Neural cell (in vitro differentiated cells): ENCODE results near the gene EXOC3L2.

Source experiments
- EP300 ChIP-seq: fragments of 450-650 bp; conservative IDR thresholded peaks from 2 replicates; pipeline ENCODE4 v1.6.1; 2014; ENCODE audit warnings: antibody characterized with exemption, mild to moderate bottlenecking, moderate library complexity; ENCODE audit not compliant: poor library complexity, severe bottlenecking
- EZH2 ChIP-seq: fragments of 200-600, 300-800 bp; shearing (Covaris generic), sonication (generic); IDR thresholded peaks from 2 replicates; pipeline ENCODE4 v1.6.1; 2014; ENCODE audit warnings: antibody characterized with exemption, low read length, borderline replicate concordance, mild to moderate bottlenecking; ENCODE audit not compliant: insufficient read depth, poor library complexity, severe bottlenecking
- MXI1 ChIP-seq: fragments of 450-650 bp; conservative IDR thresholded peaks from 2 replicates; pipeline ENCODE4 v1.6.1; 2014; ENCODE audit warnings: antibody characterized with exemption, mild to moderate bottlenecking; ENCODE audit not compliant: poor library complexity, severe bottlenecking
- POLR2AphosphoS5 ChIP-seq: IDR thresholded peaks from 2 replicates; pipeline ENCODE4 v1.6.1; 2012
- RAD21 ChIP-seq: fragments of 450-650 bp; conservative IDR thresholded peaks from 2 replicates; pipeline ENCODE4 v1.6.1; 2014; ENCODE audit warnings: antibody characterized with exemption, mild to moderate bottlenecking, moderate library complexity
- TAF1 ChIP-seq: IDR thresholded peaks from 2 replicates; pipeline ENCODE4 v1.6.1; 2012; ENCODE audit warnings: low read depth
- TF ChIP-seq, protein P1 (sequence below): fragments of 450-650 bp; IDR thresholded peaks from 2 replicates; pipeline ENCODE4 v1.5.1; 2014; ENCODE audit warnings: antibody characterized with exemption, mild to moderate bottlenecking, moderate library complexity; ENCODE audit not compliant: poor library complexity, severe bottlenecking
- TF ChIP-seq, protein P2 (sequence below): IDR thresholded peaks from 2 replicates; pipeline ENCODE4 v1.6.1; 2012; ENCODE audit warnings: borderline replicate concordance

DNA sequence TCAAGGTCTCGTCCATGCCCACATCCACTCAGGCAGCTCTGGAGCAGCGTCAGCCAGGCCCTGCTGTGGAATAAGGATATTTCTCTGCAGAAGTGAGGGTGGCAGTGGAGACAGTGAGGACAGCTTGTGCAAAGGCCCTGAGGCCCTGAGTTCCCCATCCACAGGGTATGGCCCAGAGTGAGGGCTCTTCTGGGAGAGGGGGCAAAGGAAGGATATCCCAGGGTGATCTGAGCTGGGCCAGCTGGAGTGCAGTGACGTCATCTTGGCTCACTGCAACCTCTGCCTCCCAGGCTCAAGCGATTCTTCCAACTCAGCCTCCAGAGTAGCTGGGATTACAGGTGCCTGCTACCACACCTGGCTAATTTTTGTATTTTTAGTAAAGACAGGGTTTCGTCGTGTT is 17.4 kb upstream of the EXOC3L2 start:
- TF ChIP-seq, protein P1, sequence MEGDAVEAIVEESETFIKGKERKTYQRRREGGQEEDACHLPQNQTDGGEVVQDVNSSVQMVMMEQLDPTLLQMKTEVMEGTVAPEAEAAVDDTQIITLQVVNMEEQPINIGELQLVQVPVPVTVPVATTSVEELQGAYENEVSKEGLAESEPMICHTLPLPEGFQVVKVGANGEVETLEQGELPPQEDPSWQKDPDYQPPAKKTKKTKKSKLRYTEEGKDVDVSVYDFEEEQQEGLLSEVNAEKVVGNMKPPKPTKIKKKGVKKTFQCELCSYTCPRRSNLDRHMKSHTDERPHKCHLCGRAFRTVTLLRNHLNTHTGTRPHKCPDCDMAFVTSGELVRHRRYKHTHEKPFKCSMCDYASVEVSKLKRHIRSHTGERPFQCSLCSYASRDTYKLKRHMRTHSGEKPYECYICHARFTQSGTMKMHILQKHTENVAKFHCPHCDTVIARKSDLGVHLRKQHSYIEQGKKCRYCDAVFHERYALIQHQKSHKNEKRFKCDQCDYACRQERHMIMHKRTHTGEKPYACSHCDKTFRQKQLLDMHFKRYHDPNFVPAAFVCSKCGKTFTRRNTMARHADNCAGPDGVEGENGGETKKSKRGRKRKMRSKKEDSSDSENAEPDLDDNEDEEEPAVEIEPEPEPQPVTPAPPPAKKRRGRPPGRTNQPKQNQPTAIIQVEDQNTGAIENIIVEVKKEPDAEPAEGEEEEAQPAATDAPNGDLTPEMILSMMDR, result no peak
- no peak for TF ChIP-seq POLR2AphosphoS5
- no peak for TF ChIP-seq EZH2
- TF ChIP-seq EP300, result no peak
- TF ChIP-seq RAD21, result no peak
- TF ChIP-seq TAF1, result no peak
- no peak for TF ChIP-seq MXI1
- TF ChIP-seq, protein P2, sequence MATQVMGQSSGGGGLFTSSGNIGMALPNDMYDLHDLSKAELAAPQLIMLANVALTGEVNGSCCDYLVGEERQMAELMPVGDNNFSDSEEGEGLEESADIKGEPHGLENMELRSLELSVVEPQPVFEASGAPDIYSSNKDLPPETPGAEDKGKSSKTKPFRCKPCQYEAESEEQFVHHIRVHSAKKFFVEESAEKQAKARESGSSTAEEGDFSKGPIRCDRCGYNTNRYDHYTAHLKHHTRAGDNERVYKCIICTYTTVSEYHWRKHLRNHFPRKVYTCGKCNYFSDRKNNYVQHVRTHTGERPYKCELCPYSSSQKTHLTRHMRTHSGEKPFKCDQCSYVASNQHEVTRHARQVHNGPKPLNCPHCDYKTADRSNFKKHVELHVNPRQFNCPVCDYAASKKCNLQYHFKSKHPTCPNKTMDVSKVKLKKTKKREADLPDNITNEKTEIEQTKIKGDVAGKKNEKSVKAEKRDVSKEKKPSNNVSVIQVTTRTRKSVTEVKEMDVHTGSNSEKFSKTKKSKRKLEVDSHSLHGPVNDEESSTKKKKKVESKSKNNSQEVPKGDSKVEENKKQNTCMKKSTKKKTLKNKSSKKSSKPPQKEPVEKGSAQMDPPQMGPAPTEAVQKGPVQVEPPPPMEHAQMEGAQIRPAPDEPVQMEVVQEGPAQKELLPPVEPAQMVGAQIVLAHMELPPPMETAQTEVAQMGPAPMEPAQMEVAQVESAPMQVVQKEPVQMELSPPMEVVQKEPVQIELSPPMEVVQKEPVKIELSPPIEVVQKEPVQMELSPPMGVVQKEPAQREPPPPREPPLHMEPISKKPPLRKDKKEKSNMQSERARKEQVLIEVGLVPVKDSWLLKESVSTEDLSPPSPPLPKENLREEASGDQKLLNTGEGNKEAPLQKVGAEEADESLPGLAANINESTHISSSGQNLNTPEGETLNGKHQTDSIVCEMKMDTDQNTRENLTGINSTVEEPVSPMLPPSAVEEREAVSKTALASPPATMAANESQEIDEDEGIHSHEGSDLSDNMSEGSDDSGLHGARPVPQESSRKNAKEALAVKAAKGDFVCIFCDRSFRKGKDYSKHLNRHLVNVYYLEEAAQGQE, result no peak
